GM19043 (cell line): ENCODE data around the gene CISD3.
"Not testable (repeated sequence)": the region's sequence is repeated elsewhere in the genome, so short reads cannot be mapped to it uniquely, and the experiment has no call there.

Experiments
- ATAC-seq: cut with Tn5 transposase; IDR thresholded peaks from one replicate; pipeline ENCODE4 v1.9.1; 2021; ENCODE audit warnings: low read depth; ENCODE audit not compliant: unreplicated experiment

Gene CISD3

GRCh38 chr17:38725066-38725465 lies 5.1 kb upstream of the CISD3 start:
- no peak for ATAC-seq

- not testable (repeated sequence) for ATAC-seq
Observed at GRCh38 chr17:38726145-38726544, 4.0 kb upstream of the CISD3 start.

GRCh38 chr17:38727736-38728135 lies 2.4 kb upstream of the CISD3 start:
- no peak for ATAC-seq

- no peak for ATAC-seq
Observed at GRCh38 chr17:38728290-38728831, 1.8 kb upstream of the CISD3 start.

GRCh38 chr17:38729368-38729885 lies 714 bp upstream of the CISD3 start:
- no peak for ATAC-seq

GRCh38 chr17:38730526-38731379 lies 612 bp downstream of the CISD3 start:
- ATAC-seq: no peak

GRCh38 chr17:38731526-38732294 lies 1.6 kb downstream of the CISD3 start:
- no peak for ATAC-seq

GRCh38 chr17:38732376-38733281 lies 2.5 kb downstream of the CISD3 start:
- no peak for ATAC-seq

GRCh38 chr17:38733282-38733981 lies 3.3 kb downstream of the CISD3 start:
- no peak for ATAC-seq

GRCh38 chr17:38733982-38734973 lies 4.1 kb downstream of the CISD3 start:
- no peak for ATAC-seq

GRCh38 chr17:38735161-38735997 lies 5.2 kb downstream of the CISD3 start:
- ATAC-seq: no peak

GRCh38 chr17:38738007-38738662 lies 8.0 kb downstream of the CISD3 start:
- no peak for ATAC-seq

- no peak for ATAC-seq
Observed at GRCh38 chr17:38738686-38739085, 8.5 kb downstream of the CISD3 start.

- ATAC-seq: no peak
Observed at GRCh38 chr17:38739305-38739704, 9.2 kb downstream of the CISD3 start.

GRCh38 chr17:38740044-38740443 lies 9.9 kb downstream of the CISD3 start:
- ATAC-seq: no peak

- ATAC-seq: no peak
Observed at GRCh38 chr17:38740806-38741205, 10.7 kb downstream of the CISD3 start.

- no peak for ATAC-seq
Observed at GRCh38 chr17:38741461-38741860, 11.3 kb downstream of the CISD3 start.
